Fibroblast of pulmonary artery (primary cell): ENCODE data around the gene FAM3D.
"Not testable (repeated sequence)": the region's sequence is repeated elsewhere in the genome, so short reads cannot be mapped to it uniquely, and the experiment has no call there.

ENCODE experiments used
- DNase-seq: peaks from one replicate; pipeline ENCODE4 v3.0.0-alpha.2; 2010; ENCODE audit warnings: low read depth
- H3K4me3 ChIP-seq: replicated peaks from 2 replicates; pipeline ENCODE4 v1.5.1; 2011; ENCODE audit warnings: low read depth, mild to moderate bottlenecking, control low read depth, low read length, moderate library complexity
- TF ChIP-seq, protein P1 (sequence below): IDR thresholded peaks from 2 replicates; pipeline ENCODE4 v1.5.1; 2011; ENCODE audit warnings: mild to moderate bottlenecking, control low read depth, low read length, inconsistent platforms; ENCODE audit errors: missing control alignments

The FAM3D gene

GRCh38 chr3:58704745-58705144 lies 38.2 kb upstream of the FAM3D start:
- no peak overlapping the region for H3K4me3 ChIP-seq
- DNase-seq: no peak
- TF ChIP-seq, protein P1, sequence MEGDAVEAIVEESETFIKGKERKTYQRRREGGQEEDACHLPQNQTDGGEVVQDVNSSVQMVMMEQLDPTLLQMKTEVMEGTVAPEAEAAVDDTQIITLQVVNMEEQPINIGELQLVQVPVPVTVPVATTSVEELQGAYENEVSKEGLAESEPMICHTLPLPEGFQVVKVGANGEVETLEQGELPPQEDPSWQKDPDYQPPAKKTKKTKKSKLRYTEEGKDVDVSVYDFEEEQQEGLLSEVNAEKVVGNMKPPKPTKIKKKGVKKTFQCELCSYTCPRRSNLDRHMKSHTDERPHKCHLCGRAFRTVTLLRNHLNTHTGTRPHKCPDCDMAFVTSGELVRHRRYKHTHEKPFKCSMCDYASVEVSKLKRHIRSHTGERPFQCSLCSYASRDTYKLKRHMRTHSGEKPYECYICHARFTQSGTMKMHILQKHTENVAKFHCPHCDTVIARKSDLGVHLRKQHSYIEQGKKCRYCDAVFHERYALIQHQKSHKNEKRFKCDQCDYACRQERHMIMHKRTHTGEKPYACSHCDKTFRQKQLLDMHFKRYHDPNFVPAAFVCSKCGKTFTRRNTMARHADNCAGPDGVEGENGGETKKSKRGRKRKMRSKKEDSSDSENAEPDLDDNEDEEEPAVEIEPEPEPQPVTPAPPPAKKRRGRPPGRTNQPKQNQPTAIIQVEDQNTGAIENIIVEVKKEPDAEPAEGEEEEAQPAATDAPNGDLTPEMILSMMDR: no peak

- not testable (repeated sequence) for H3K4me3 ChIP-seq, DNase-seq
These were observed 37.7 kb upstream of the FAM3D start for GRCh38 chr3:58704304-58704703.

GRCh38 chr3:58698246-58698645 lies 31.7 kb upstream of the FAM3D start:
- H3K4me3 ChIP-seq: no peak overlapping the region
- no peak for DNase-seq
- TF ChIP-seq, protein P1: no peak

- DNase-seq: no peak
- H3K4me3 ChIP-seq: no peak overlapping the region
- TF ChIP-seq, protein P1: no peak
These were observed 31.0 kb upstream of the FAM3D start for GRCh38 chr3:58697561-58697960.

DNA sequence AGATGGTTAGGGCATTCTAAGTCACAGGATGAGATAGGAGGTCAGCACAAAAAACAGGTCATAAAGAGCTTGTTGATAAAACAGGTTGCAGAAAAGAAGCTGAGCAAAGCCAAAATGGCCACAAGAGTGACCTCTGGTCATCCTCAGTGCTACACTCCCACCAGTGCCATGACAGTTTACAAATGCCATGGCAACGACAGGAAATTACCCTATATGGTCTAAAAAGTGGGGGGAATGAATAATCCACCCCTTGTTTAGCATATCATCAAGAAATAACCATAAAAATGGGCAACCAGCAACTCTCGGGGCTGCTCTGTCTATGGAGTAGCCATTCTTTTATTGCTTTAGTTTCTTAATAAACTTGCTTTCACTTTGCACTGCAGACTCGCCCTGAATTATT lies 30.2 kb upstream of the FAM3D start:
- DNase-seq, H3K4me3 ChIP-seq: not testable (repeated sequence)

DNA sequence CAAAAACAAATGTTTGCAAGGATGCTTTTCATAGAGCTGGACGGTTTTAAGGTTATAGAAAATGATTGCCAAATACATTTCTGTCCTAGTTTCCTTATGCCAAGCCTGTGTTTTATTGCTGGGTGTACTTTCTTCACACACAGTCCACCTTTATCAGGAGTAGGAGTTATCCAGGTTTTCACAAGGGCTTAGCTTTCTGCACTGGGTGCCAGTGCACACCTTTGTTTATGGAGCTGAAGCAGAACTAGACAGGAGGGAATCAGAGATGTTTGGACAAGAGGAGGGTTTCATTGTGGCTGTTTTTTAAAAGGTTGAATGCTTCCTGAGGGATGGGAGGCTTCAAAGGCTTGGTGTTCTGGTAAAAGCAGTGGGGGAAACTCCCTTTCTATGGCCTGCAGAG lies 29.5 kb upstream of the FAM3D start:
- TF ChIP-seq, protein P1: no peak
- DNase-seq: no peak
- no peak overlapping the region for H3K4me3 ChIP-seq

- H3K4me3 ChIP-seq, DNase-seq: not testable (repeated sequence)
These were observed 28.7 kb upstream of the FAM3D start for GRCh38 chr3:58695284-58695683.

DNA sequence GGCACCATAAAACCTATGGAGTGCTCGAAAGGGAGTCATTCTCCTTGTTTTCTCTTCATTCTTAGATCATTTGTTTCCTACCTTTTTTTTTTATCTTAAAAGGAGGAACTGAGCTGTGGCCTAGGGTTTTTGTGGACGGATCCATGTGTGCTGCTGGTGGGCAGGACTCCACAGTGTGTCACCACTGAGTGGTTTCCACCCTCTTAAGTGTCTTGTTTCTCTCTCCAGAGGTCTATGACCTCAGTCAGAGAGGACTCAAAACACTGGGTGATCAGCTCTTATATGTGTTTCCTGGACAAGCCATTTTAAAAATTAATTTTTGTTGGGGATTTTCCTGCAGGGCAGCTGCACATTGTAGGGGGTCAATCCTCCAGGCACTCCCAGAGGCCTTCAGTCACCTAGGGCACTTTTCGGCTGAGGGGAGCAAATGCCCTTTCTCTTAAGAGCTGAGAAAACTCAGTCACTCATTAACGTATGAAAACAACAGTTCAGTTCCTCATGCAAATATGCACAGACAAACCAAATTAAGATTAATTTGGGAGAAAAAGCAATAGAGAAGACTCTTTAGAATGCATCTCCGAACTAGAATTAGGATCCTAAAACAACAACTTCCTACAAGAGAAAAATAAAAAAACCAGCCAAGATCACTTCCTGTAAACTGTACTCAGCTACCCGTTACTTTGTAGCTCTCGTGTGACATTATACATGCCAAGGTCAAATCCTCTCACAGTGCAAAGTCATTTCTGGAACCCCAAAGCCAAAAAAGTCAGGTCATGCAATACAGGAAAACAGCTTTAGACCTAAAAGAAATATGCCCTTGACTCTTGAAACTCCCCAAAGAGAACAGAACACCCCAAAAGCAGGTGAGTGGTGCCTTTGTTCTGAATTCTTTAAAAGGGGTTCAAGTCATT lies 27.6 kb upstream of the FAM3D start:
- no peak overlapping the region for H3K4me3 ChIP-seq
- TF ChIP-seq, protein P1: no peak
- DNase-seq: no peak

GRCh38 chr3:58692484-58692883 lies 25.9 kb upstream of the FAM3D start:
- no peak overlapping the region for H3K4me3 ChIP-seq
- no peak for DNase-seq
- TF ChIP-seq, protein P1: no peak
